Smooth muscle cell (in vitro differentiated cells): Measurements from ENCODE around the gene FARS2. TPM values are rescaled to one million over a fixed set of nuclear protein-coding genes. Genes with fewer than 3 reads are reported as not detected.

ENCODE experiments used
- DNase-seq: peaks from one replicate; lab custom pipeline; 2025; ENCODE audit not compliant: unreplicated experiment; lab: John Stamatoyannopoulos, UW
- H2AFZ ChIP-seq: fragments of 200-600 bp; sonication (generic); 2 replicates; pipeline ENCODE4 v1.6.0; 2016; ENCODE audit warnings: antibody characterized with exemption, low read depth, mild to moderate bottlenecking
- H3F3A ChIP-seq: fragments of 200-600 bp; sonication (generic); 2 replicates; pipeline ENCODE4 v1.6.0; 2017; ENCODE audit warnings: antibody characterized with exemption, low read depth
- H3K27ac ChIP-seq: fragments of 200-600 bp; sonication (generic); 2 replicates; pipeline ENCODE4 v1.5.1; 2016; ENCODE audit warnings: low read depth, mild to moderate bottlenecking
- H3K27me3 ChIP-seq: fragments of 200-600 bp; sonication (generic); 2 replicates; pipeline ENCODE4 v1.6.1; 2016; ENCODE audit warnings: low read depth, mild to moderate bottlenecking
- H3K36me3 ChIP-seq: fragments of 200-600 bp; sonication (generic); 2 replicates; pipeline ENCODE4 v1.5.1; 2016; ENCODE audit warnings: low read depth
- H3K4me1 ChIP-seq: fragments of 200-600 bp; sonication (generic); 2 replicates; pipeline ENCODE4 v1.5.1; 2016; ENCODE audit warnings: low read depth
- H3K4me2 ChIP-seq: fragments of 200-600 bp; sonication (generic); 2 replicates; pipeline ENCODE4 v1.6.0; 2016; ENCODE audit warnings: mild to moderate bottlenecking
- H3K4me3 ChIP-seq: fragments of 200-600 bp; sonication (generic); 2 replicates; pipeline ENCODE4 v1.5.1; 2016; ENCODE audit warnings: mild to moderate bottlenecking
- H3K79me2 ChIP-seq: fragments of 200-600 bp; sonication (generic); 2 replicates; pipeline ENCODE4 v1.6.0; 2016; ENCODE audit warnings: low read depth, mild to moderate bottlenecking
- H3K9ac ChIP-seq: fragments of 200-600 bp; sonication (generic); 2 replicates; pipeline ENCODE4 v1.6.0; 2016; ENCODE audit warnings: low read depth
- H3K9me3 ChIP-seq: fragments of 200-600 bp; sonication (generic); replicated peaks from 2 replicates; pipeline ENCODE4 v1.5.1; 2016; ENCODE audit warnings: low read depth
- H4K20me1 ChIP-seq: fragments of 200-600 bp; sonication (generic); 2 replicates; pipeline ENCODE4 v1.6.0; 2016; ENCODE audit warnings: low read depth
- CTCF ChIP-seq: fragments of 200-600 bp; sonication (generic); IDR thresholded peaks from 2 replicates; pipeline ENCODE4 v1.5.1; 2017; ENCODE audit warnings: borderline replicate concordance, mild to moderate bottlenecking, antibody characterized with exemption; ENCODE audit not compliant: insufficient read depth, poor library complexity, severe bottlenecking
- whole genome bisulfite sequencing: methylation state at CpG from one replicate; pipeline ENCODE4 v1.1.7; 2016; ENCODE audit warnings: low lambda C conversion rate; 5-methylcytosine and 5-hydroxymethylcytosine counted together
- polyA plus RNA-seq: library from polyadenylated mRNA; unstranded; fragments of >200 nt; fragmentation: Nextera tagmentation; extraction: Ambion mirVana; gene quantifications from 2 replicates; pipeline ENCODE4 v1.2.1, GENCODE V29; 2016
- total RNA-seq: library from RNA; depleted of rRNA; stranded (reverse); fragments of >200 nt; gene quantifications from 2 replicates; pipeline ENCODE4 v1.2.3, GENCODE V29; 2014

FARS2 gene
- total and polyA plus RNA-seq, 2 experiments from 2014 or later: 9.6 to 13.2 TPM

GRCh38 chr6:5732496-5732895, 471.2 kb downstream of the FARS2 start:
- Histone ChIP-seq H3K9me3 (no peaks in the 10 kb centered on the region), H3K4me1 (peaks cover 4% of the 10 kb centered on the region), H3K27me3 (no peaks in the 10 kb centered on the region), H3K9ac (no peak overlapping the region), H4K20me1 (peaks cover 12% of the 10 kb centered on the region), H2AFZ (no peak overlapping the region), H3F3A (no peaks in the 10 kb centered on the region), H3K4me2 (no peak overlapping the region), H3K79me2 (no peaks in the 10 kb centered on the region), H3K27ac (no peak overlapping the region), H3K4me3 (no peak overlapping the region), H3K36me3 (no peaks in the 10 kb centered on the region)
- TF ChIP-seq CTCF: no peak
- DNase-seq: no peak
- WGBS: 86% methylated on average over 6 of the region's 6 CpGs

GRCh38 chr6:5736016-5736738, 474.9 kb downstream of the FARS2 start:
- Histone ChIP-seq H3K27me3 (no peaks in the 10 kb centered on the region), H3K79me2 (no peaks in the 10 kb centered on the region), H3K27ac (no peak overlapping the region), H3K9ac (no peak overlapping the region), H3K9me3 (no peaks in the 10 kb centered on the region), H3K4me3 (no peak overlapping the region), H3K4me2 (no peak overlapping the region), H2AFZ (no peak overlapping the region), H4K20me1 (no peaks in the 10 kb centered on the region), H3K4me1 (no peaks in the 10 kb centered on the region), H3K36me3 (no peaks in the 10 kb centered on the region), H3F3A (no peaks in the 10 kb centered on the region)
- TF ChIP-seq CTCF: no peak
- WGBS: 72% methylated on average over 5 of the region's 5 CpGs
- DNase-seq: no peak

GRCh38 chr6:5737460-5737859, 476.1 kb downstream of the FARS2 start:
- Histone ChIP-seq H3K4me1 (no peaks in the 10 kb centered on the region), H3K9me3 (no peaks in the 10 kb centered on the region), H3K79me2 (no peaks in the 10 kb centered on the region), H3K27ac (no peak overlapping the region), H3K36me3 (no peaks in the 10 kb centered on the region), H3F3A (no peaks in the 10 kb centered on the region), H2AFZ (no peak overlapping the region), H3K4me2 (no peak overlapping the region), H3K4me3 (no peak overlapping the region), H3K9ac (no peak overlapping the region), H4K20me1 (no peaks in the 10 kb centered on the region), H3K27me3 (no peaks in the 10 kb centered on the region)
- WGBS: 98% methylated on average over 4 of the region's 4 CpGs
- no peak for DNase-seq
- TF ChIP-seq CTCF: no peak

- 97% methylated on average over 1 of the region's 1 CpG for WGBS
- Histone ChIP-seq H3K4me2 (no peak overlapping the region), H3K36me3 (no peaks in the 10 kb centered on the region), H2AFZ (no peak overlapping the region), H3K27me3 (no peaks in the 10 kb centered on the region), H3K27ac (no peak overlapping the region), H3K9ac (no peak overlapping the region), H4K20me1 (no peaks in the 10 kb centered on the region), H3F3A (no peaks in the 10 kb centered on the region), H3K4me1 (no peaks in the 10 kb centered on the region), H3K79me2 (no peaks in the 10 kb centered on the region), H3K9me3 (no peaks in the 10 kb centered on the region), H3K4me3 (no peak overlapping the region)
- no peak for DNase-seq
- TF ChIP-seq CTCF: no peak
Observed at GRCh38 chr6:5738211-5738610, 476.9 kb downstream of the FARS2 start.
